Aorta (tissue), 5 donors: ENCODE data around the gene MYL5. TPM values are rescaled to one million over a fixed set of nuclear protein-coding genes. Genes with fewer than 3 reads are reported as not detected.

Source experiments
- ATAC-seq: fragments of 200-7000 bp; cut with Tn5 transposase; one replicate; pipeline ENCODE4 v1.9.1; 2022; ENCODE audit warnings: moderate library complexity; ENCODE audit not compliant: low FRiP score
- DNase-seq, 2 donors: peaks; one replicate each; pipeline ENCODE4 v3.0.0-alpha.2; 2020
- H3K27ac ChIP-seq, 2 donors: one replicate each; pipeline ENCODE4 v1.5.1; 2013; ENCODE audit warnings: low read length in 2 of 2, mild to moderate bottlenecking in 2 of 2, moderate library complexity in 2 of 2, control low read depth in 1 of 2, inconsistent platforms in 1 of 2, low read depth in 1 of 2
- H3K27me3 ChIP-seq, 2 donors: one replicate each; pipeline ENCODE4 v1.6.1; 2013; ENCODE audit warnings: control low read depth in 1 of 2, low read length in 1 of 2, mild to moderate bottlenecking in 1 of 2, moderate library complexity in 1 of 2; ENCODE audit not compliant: insufficient read depth in 2 of 2, control insufficient read depth in 1 of 2
- H3K36me3 ChIP-seq, 2 donors: one replicate each; pipeline ENCODE4 v1.6.1; 2013; ENCODE audit warnings: control low read depth in 1 of 2, low read length in 1 of 2, mild to moderate bottlenecking in 1 of 2; ENCODE audit not compliant: insufficient read depth in 2 of 2, control insufficient read depth in 1 of 2
- H3K4me1 ChIP-seq, 2 donors: one replicate each; pipeline ENCODE4 v1.6.1; 2013; ENCODE audit warnings: low read length in 2 of 2, control low read depth in 1 of 2, mild to moderate bottlenecking in 1 of 2, moderate library complexity in 1 of 2; ENCODE audit not compliant: insufficient read depth in 2 of 2, control insufficient read depth in 1 of 2
- H3K4me3 ChIP-seq, 2 donors: one replicate each; pipeline ENCODE4 v1.5.1; 2013; ENCODE audit warnings: low read length in 2 of 2, control low read depth in 1 of 2, mild to moderate bottlenecking in 1 of 2
- H3K9me3 ChIP-seq: one replicate; pipeline ENCODE4 v1.6.1; 2013; ENCODE audit warnings: mild to moderate bottlenecking, low read length; ENCODE audit not compliant: control insufficient read depth
- WGBS, 2 donors: extraction: QIAGEN DNeasy Blood & Tissue Kit; methylation state at CpG; one replicate each; pipeline ENCODE4 v1.1.7; 2013; 5-methylcytosine and 5-hydroxymethylcytosine counted together
- intact Hi-C, 2 donors: fragments of 100-400 bp; cut with DNase I; formaldehyde crosslinking; loops; one replicate each; pipeline versions ENCODE4 v1.14.2 to v1.15.0; 2022
- polyA plus RNA-seq, 2 donors: library from polyadenylated mRNA; stranded (reverse); fragments of 200-250 nt; gene quantifications; one replicate each; pipeline ENCODE4 v1.2.3, GENCODE V29; 2013
- total RNA-seq, 2 donors: library from RNA; stranded (reverse); fragmentation: NEBNext Ultra II Directional; extraction: Animal tissue kit (Norgen Biotek cat#: 25700); gene quantifications; one replicate each; pipeline ENCODE4 v1.2.1, GENCODE V29; 2021
- donor health status: healthy with polysubstance abuse.
- donor health status: Bipolar disorder and iron deficiency.
- donor health status: DM: no; HTN: no; CAD: no.
- donor health status: DM: no; HTN: no; CAD: no.
- donor health status: DM: yes; HTN: yes; CAD: no.

MYL5 gene
- total and polyA plus RNA-seq, 4 donors = 5.7 to 19.8 (median 13.4) TPM

- DNase-seq = no peak
- Histone ChIP-seq H3K27me3 (no peaks in the 10 kb centered on the region), H3K36me3 (no peaks in the 10 kb centered on the region), H3K9me3 (no peaks in the 10 kb centered on the region), H3K4me1 (no peaks in the 10 kb centered on the region), H3K27ac (no peak overlapping the region), H3K4me3 (no peak overlapping the region)
- 94 to 96% methylated on average over 13 of the region's 13 CpGs for WGBS, 2 donors
- intact Hi-C loops = no loop called here
- no peak for ATAC-seq
Observed at GRCh38 chr4:710916-711315, 36.6 kb downstream of the MYL5 start.

- 36 to 48% methylated on average over 3 of the region's 3 CpGs for WGBS, 2 donors
- intact Hi-C loops = no loop called here
- H3K36me3 ChIP-seq = no peaks in the 10 kb centered on the region
- H3K4me1 ChIP-seq = no peaks in the 10 kb centered on the region
- ATAC-seq = no peak
- no peaks in the 10 kb centered on the region for H3K27me3 ChIP-seq
- no peak overlapping the region for H3K4me3 ChIP-seq
- H3K9me3 ChIP-seq = no peaks in the 10 kb centered on the region
- no peak for DNase-seq
- H3K27ac ChIP-seq = no peak overlapping the region
Observed at GRCh38 chr4:712093-712492, 37.8 kb downstream of the MYL5 start.

GRCh38 chr4:712916-713632 is 38.7 kb downstream of the MYL5 start:
- Histone ChIP-seq H3K27me3 (no peaks in the 10 kb centered on the region), H3K4me1 (no peaks in the 10 kb centered on the region), H3K27ac (no peak overlapping the region), H3K4me3 (no peak overlapping the region), H3K36me3 (no peaks in the 10 kb centered on the region), H3K9me3 (no peaks in the 10 kb centered on the region)
- intact Hi-C loops = no loop called here
- DNase-seq = no peak
- ATAC-seq = no peak
- 90 to 91% methylated on average over 9 of the region's 9 CpGs for WGBS, 2 donors

GRCh38 chr4:714087-714486 is 39.7 kb downstream of the MYL5 start:
- DNase-seq (no peak), ATAC-seq (no peak)
- Histone ChIP-seq H3K36me3 (no peaks in the 10 kb centered on the region), H3K4me1 (no peaks in the 10 kb centered on the region), H3K27ac (no peak overlapping the region), H3K9me3 (no peaks in the 10 kb centered on the region), H3K27me3 (no peaks in the 10 kb centered on the region), H3K4me3 (no peak overlapping the region)
- 91 to 95% methylated on average over 18 of the region's 18 CpGs for WGBS, 2 donors
- intact Hi-C loops = no loop called here

- no peaks in the 10 kb centered on the region for H3K9me3 ChIP-seq
- ATAC-seq (peak; percentile 16), DNase-seq (no peak)
- no peaks in the 10 kb centered on the region for H3K27me3 ChIP-seq
- H3K27ac ChIP-seq = no peak overlapping the region
- 88 to 92% methylated on average over 34 of the region's 34 CpGs for WGBS, 2 donors
- no peak overlapping the region for H3K4me3 ChIP-seq
- intact Hi-C loops = no loop called here
- H3K4me1 ChIP-seq = no peaks in the 10 kb centered on the region
- H3K36me3 ChIP-seq = no peaks in the 10 kb centered on the region
Observed at GRCh38 chr4:717601-718320, 43.4 kb downstream of the MYL5 start.

GRCh38 chr4:718460-718859 is 44.1 kb downstream of the MYL5 start:
- no peaks in the 10 kb centered on the region for H3K27me3 ChIP-seq
- H3K4me3 ChIP-seq = no peak overlapping the region
- 85 to 89% methylated on average over 8 of the region's 8 CpGs for WGBS, 2 donors
- H3K4me1 ChIP-seq = no peaks in the 10 kb centered on the region
- DNase-seq (no peak), ATAC-seq (no peak)
- H3K27ac ChIP-seq = no peak overlapping the region
- no peaks in the 10 kb centered on the region for H3K36me3 ChIP-seq
- H3K9me3 ChIP-seq = no peaks in the 10 kb centered on the region
- intact Hi-C loops = no loop called here

- peak; percentile 37 for ATAC-seq
- WGBS, 2 donors = 96% methylated on average over 59 of the region's 59 CpGs
- Histone ChIP-seq H3K27ac (no peak overlapping the region), H3K9me3 (no peaks in the 10 kb centered on the region), H3K36me3 (no peaks in the 10 kb centered on the region), H3K27me3 (no peaks in the 10 kb centered on the region), H3K4me1 (no peaks in the 10 kb centered on the region), H3K4me3 (no peak overlapping the region)
- DNase-seq = no peak
- intact Hi-C loops = no loop called here
Observed at GRCh38 chr4:720111-720860, 45.9 kb downstream of the MYL5 start.

GRCh38 chr4:721261-722168 is 47.2 kb downstream of the MYL5 start:
- WGBS, 2 donors = 75 to 76% methylated on average over 31 of the region's 31 CpGs
- peak in 1 of 2 donors; percentile 75 for DNase-seq
- Histone ChIP-seq H3K36me3 (no peaks in the 10 kb centered on the region), H3K4me3 (no peak overlapping the region), H3K4me1 (no peaks in the 10 kb centered on the region), H3K9me3 (no peaks in the 10 kb centered on the region), H3K27me3 (no peaks in the 10 kb centered on the region), H3K27ac (no peak overlapping the region)
- intact Hi-C loops = no loop called here
- ATAC-seq = no peak
